Measurements from ENCODE around the gene PMAIP1.
"Not testable (repeated sequence)": the region's sequence is repeated elsewhere in the genome, so short reads cannot be mapped to it uniquely, and the experiment has no call there.

PMAIP1 gene

GRCh38 chr18:59885579-59886163 lies 14.1 kb upstream of the PMAIP1 start:
- no peak for DNase-seq

GRCh38 chr18:59886399-59886798 lies 13.4 kb upstream of the PMAIP1 start:
- DNase-seq = not testable (repeated sequence)

GRCh38 chr18:59892123-59892522 lies 7.7 kb upstream of the PMAIP1 start:
- DNase-seq = no peak

GRCh38 chr18:59893971-59894370 lies 5.8 kb upstream of the PMAIP1 start:
- DNase-seq = no peak

GRCh38 chr18:59897321-59897954 lies 2.4 kb upstream of the PMAIP1 start:
- DNase-seq = no peak

GRCh38 chr18:59898093-59898492 lies 1.7 kb upstream of the PMAIP1 start:
- DNase-seq = no peak

- no peak for DNase-seq
Observed at GRCh38 chr18:59898609-59899297, 1.0 kb upstream of the PMAIP1 start.

GRCh38 chr18:59900222-59901128 lies 679 bp downstream of the PMAIP1 start:
- DNase-seq = no peak

GRCh38 chr18:59902131-59902992 lies 2.6 kb downstream of the PMAIP1 start:
- DNase-seq = no peak

- no peak for DNase-seq
Observed at GRCh38 chr18:59902993-59903610, 3.3 kb downstream of the PMAIP1 start.

- no peak for DNase-seq
Observed at GRCh38 chr18:59904011-59904601, 4.3 kb downstream of the PMAIP1 start.

GRCh38 chr18:59905686-59906091 lies 5.9 kb downstream of the PMAIP1 start:
- DNase-seq = no peak

GRCh38 chr18:59906203-59906602 lies 6.4 kb downstream of the PMAIP1 start:
- DNase-seq = no peak

GRCh38 chr18:59907172-59907571 lies 7.4 kb downstream of the PMAIP1 start:
- DNase-seq = no peak

- no peak for DNase-seq
Observed at GRCh38 chr18:59907660-59908059, 7.9 kb downstream of the PMAIP1 start.

GRCh38 chr18:59908799-59909198 lies 9.0 kb downstream of the PMAIP1 start:
- DNase-seq = no peak

- DNase-seq = no peak
Observed at GRCh38 chr18:59909289-59910036, 9.7 kb downstream of the PMAIP1 start.

GRCh38 chr18:59910967-59911366 lies 11.2 kb downstream of the PMAIP1 start:
- DNase-seq = no peak

- DNase-seq = no peak
Observed at GRCh38 chr18:59911600-59911999, 11.8 kb downstream of the PMAIP1 start.

GRCh38 chr18:59912007-59912550 lies 12.3 kb downstream of the PMAIP1 start:
- no peak for DNase-seq
